GM18873 (cell line): ENCODE measurements around the gene PEBP1.

Experiments used
- ATAC-seq: cut with Tn5 transposase; IDR thresholded peaks from one replicate; pipeline ENCODE4 v1.9.1; 2021; ENCODE audit warnings: mild to moderate bottlenecking, moderate library complexity, moderate number of reproducible peaks; ENCODE audit not compliant: unreplicated experiment, low FRiP score

PEBP1 gene

DNA sequence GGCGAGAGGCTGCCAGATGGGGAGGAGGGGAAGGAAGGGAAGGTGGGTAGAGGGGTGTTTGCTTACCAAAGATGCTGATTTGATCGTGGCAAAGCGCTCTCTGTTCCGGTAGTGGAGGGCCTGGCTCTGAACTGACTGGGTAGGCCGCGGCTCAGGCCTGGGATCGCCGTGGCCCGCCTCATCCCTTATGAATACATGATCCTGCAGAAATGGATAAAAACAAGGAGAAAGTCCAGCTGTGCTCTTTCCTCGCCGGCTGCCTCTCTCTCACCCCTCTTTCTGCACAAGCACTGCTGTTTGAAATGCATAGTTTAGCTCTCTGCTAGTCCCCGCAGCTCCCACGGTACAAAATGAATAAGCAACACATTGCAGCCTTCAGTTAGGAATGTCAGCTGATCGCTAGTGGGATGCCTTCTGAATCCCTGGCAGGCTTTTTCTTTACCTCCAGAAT is 53.8 kb downstream of the PEBP1 start:
- no peak for ATAC-seq

DNA sequence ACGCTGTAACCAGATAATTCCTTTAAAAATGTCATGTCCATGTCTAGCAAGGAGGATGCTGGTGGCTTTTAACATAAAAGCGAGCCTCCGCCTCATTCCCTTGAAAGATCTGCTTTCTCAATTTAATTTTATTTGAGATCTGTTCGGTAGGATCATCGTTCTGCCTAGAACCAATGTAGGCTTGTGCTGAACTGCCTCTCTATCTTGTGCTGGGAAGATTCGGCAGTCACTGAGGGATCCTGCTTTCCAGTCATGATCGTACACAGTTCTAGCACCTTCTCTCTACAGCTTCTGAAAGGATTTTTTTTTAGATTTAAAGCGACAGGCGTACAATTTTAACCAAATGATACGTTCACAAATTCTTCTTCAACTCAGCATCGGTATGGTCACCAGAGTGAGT is 54.3 kb downstream of the PEBP1 start:
- no peak for ATAC-seq

DNA sequence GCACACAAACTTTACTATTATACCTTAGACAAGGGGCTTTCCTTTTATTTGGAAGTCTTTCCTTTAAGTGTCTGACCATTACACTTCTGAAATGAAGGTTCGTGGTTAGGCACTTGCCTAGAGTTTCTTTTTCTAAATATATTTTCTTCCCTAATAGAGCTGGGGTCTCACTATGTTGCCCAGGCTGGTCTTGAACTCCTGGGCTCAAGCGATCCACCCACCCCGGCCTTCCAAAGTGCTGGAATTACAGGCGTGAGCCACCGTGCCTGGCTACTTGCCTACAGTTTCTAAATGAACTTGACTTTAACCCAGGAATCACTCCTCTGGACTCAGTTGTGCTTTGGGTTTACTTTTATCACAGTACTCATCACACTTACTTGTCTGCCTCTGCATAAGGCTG is 57.6 kb downstream of the PEBP1 start:
- ATAC-seq = no peak

DNA sequence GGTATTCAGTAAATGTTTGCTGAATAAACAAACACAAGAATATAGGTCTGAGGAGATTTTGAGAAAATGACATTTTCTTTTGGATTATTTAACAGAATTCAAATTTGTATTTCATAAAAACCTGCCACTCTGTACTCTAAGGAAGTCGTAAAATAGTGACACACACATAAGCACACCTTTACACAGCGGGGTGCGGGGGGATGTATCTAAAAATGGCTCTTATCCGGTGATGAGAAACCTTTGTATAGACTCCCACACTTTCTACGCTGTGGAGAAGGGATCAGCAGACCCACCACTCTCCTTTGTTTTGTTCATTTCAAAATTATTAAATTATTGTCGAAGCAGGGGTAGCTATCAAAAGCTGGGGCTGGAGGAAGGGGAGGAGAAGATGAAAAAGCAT is 58.0 kb downstream of the PEBP1 start:
- no peak for ATAC-seq
